Breast epithelium (tissue), 4 donors: ENCODE data around the gene ZNF26. TPM values are rescaled to one million over a fixed set of nuclear protein-coding genes. Genes with fewer than 3 reads are reported as not detected.

ENCODE experiments used
- DNase-seq, 2 donors: peaks; one replicate each; pipeline ENCODE4 v3.0.0-alpha.2; 2019; ENCODE audit warnings: low spot score in 2 of 2
- H3K27ac ChIP-seq, 2 donors: fragments of 200-600 bp; sonication (generic) in 1 of 2; one replicate each; pipeline ENCODE4 v1.5.1; 2016 to 2019; ENCODE audit warnings: mild to moderate bottlenecking in 1 of 2
- H3K27me3 ChIP-seq, 2 donors: fragments of 200-600 bp; sonication (generic) in 1 of 2; one replicate each; pipeline versions ENCODE4 v1.5.1 to v1.6.0; 2017 to 2019; ENCODE audit warnings: control low read depth in 1 of 2, mild to moderate bottlenecking in 1 of 2
- H3K36me3 ChIP-seq: fragments of 200-600 bp; one replicate; pipeline ENCODE4 v1.5.1; 2019
- H3K4me1 ChIP-seq, 2 donors: fragments of 200-600 bp; sonication (generic); one replicate each; pipeline ENCODE4 v1.5.1; 2016 to 2019; ENCODE audit warnings: control low read depth in 1 of 2
- H3K4me3 ChIP-seq, 3 donors: fragments of 200-600 bp; sonication (generic); 1 replicate in 2 of 3; 2 replicates in 1 of 3; pipeline ENCODE4 v1.5.1; 2016 to 2019; ENCODE audit warnings: mild to moderate bottlenecking in 3 of 3, moderate library complexity in 2 of 3
- H3K9me3 ChIP-seq, 2 donors: fragments of 200-600 bp; sonication (generic) in 1 of 2; one replicate each; pipeline ENCODE4 v1.5.1; 2016 to 2019; ENCODE audit warnings: control low read depth in 1 of 2
- POLR2A ChIP-seq: fragments of 450-650 bp; IDR thresholded peaks from one replicate; pipeline ENCODE4 v1.6.1; 2016; ENCODE audit warnings: antibody characterized with exemption, mild to moderate bottlenecking, moderate library complexity
- POLR2AphosphoS5 ChIP-seq, 3 donors: sonication (generic); formaldehyde crosslinking; IDR thresholded peaks; one replicate each; pipeline ENCODE4 v1.6.1; 2017; ENCODE audit warnings: antibody characterized with exemption in 3 of 3
- intact Hi-C: fragments of 100-400 bp; cut with DNase I; formaldehyde crosslinking; loops from one replicate; pipeline ENCODE4 v1.15.1; 2023; ENCODE audit warnings: low total_unique reads
- total RNA-seq, 3 donors: library from RNA; depleted of rRNA; stranded (reverse); fragments of >200 nt; gene quantifications; one replicate each; pipeline ENCODE4 v1.1.0, GENCODE V29; 2016
- TF ChIP-seq, protein P1 (sequence below), 3 donors: fragments of 450-650 bp; IDR thresholded peaks; one replicate each; pipeline ENCODE4 v1.5.1; 2016 to 2017; ENCODE audit warnings: antibody characterized with exemption in 3 of 3, mild to moderate bottlenecking in 3 of 3, moderate library complexity in 3 of 3

ZNF26 gene
- total RNA-seq, 3 donors from 2014 or later = 12.0 to 19.6 (median 19.0) TPM

- Histone ChIP-seq H3K4me1 (no peaks in the 10 kb centered on the region), H3K27ac (no peak overlapping the region), H3K27me3 (no peaks in the 10 kb centered on the region), H3K9me3 (peaks cover 88 to 92% of the 10 kb centered on the region in 2 donors), H3K36me3 (peaks cover 35% of the 10 kb centered on the region), H3K4me3 (no peak overlapping the region)
- intact Hi-C loops = no loop called here
- DNase-seq = no peak
- TF ChIP-seq POLR2A (no peak), POLR2AphosphoS5 (IDR thresholded peaks at IDR 0.05) (no peak)
- TF ChIP-seq, protein P1, sequence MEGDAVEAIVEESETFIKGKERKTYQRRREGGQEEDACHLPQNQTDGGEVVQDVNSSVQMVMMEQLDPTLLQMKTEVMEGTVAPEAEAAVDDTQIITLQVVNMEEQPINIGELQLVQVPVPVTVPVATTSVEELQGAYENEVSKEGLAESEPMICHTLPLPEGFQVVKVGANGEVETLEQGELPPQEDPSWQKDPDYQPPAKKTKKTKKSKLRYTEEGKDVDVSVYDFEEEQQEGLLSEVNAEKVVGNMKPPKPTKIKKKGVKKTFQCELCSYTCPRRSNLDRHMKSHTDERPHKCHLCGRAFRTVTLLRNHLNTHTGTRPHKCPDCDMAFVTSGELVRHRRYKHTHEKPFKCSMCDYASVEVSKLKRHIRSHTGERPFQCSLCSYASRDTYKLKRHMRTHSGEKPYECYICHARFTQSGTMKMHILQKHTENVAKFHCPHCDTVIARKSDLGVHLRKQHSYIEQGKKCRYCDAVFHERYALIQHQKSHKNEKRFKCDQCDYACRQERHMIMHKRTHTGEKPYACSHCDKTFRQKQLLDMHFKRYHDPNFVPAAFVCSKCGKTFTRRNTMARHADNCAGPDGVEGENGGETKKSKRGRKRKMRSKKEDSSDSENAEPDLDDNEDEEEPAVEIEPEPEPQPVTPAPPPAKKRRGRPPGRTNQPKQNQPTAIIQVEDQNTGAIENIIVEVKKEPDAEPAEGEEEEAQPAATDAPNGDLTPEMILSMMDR (IDR thresholded peaks at IDR 0.05) = no peak
These were observed 44.7 kb upstream of the ZNF26 start for GRCh38 chr12:132941336-132941954.

- no peak for DNase-seq
- Histone ChIP-seq H3K4me1 (no peaks in the 10 kb centered on the region), H3K9me3 (peaks cover 88 to 94% of the 10 kb centered on the region in 2 donors), H3K36me3 (peaks cover 37% of the 10 kb centered on the region), H3K4me3 (peak overlapping the region in 1 of 3 donors; percentile 22), H3K27ac (no peak overlapping the region), H3K27me3 (no peaks in the 10 kb centered on the region)
- intact Hi-C loops = no loop called here
- TF ChIP-seq POLR2A (no peak), POLR2AphosphoS5 (IDR thresholded peaks at IDR 0.05) (no peak)
- TF ChIP-seq, protein P1 (IDR thresholded peaks at IDR 0.05) = no peak
These were observed 43.6 kb upstream of the ZNF26 start for GRCh38 chr12:132942611-132943010.

- Histone ChIP-seq H3K36me3 (peaks cover 37% of the 10 kb centered on the region), H3K27ac (no peak overlapping the region), H3K4me3 (peak overlapping the region in 1 of 3 donors; percentile 19), H3K9me3 (peaks cover 94 to 99% of the 10 kb centered on the region in 2 donors), H3K27me3 (no peaks in the 10 kb centered on the region), H3K4me1 (no peaks in the 10 kb centered on the region)
- intact Hi-C loops = no loop called here
- DNase-seq = no peak
- TF ChIP-seq, protein P1 (IDR thresholded peaks at IDR 0.05) = no peak
- TF ChIP-seq POLR2AphosphoS5 (IDR thresholded peaks at IDR 0.05) = no peak
- no peak for TF ChIP-seq POLR2A
These were observed 40.4 kb upstream of the ZNF26 start for GRCh38 chr12:132945806-132946205.

DNA sequence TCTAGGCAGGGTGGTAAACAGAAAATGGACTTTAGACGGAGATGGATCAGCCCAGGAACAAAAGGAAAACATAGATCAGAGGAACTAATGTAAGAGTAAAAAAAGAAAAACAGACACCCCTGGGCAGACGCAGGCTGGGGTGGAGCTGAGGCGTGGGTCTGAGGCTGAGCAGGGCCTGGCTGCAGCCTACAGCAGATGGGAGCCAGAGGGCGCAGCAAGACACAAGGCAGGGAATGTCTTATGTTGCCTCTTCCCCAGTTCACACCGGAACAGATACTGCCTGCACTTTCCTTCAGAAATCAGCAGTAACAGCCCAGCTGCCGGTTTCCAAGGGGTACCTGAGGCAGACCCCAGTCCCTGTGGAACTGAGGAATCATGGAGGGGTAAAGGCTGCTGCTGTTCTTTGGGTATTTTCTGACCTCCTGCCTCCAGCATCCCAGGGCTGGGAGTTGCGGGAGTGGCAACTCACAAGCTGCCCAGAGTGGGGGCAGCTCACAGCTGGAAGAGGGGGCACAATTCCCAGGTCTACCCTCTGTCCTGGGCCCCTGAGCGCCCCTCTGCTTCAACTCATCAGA, 39.8 kb upstream of the ZNF26 start:
- no peaks in the 10 kb centered on the region for H3K27me3 ChIP-seq
- no peaks in the 10 kb centered on the region for H3K4me1 ChIP-seq
- peak overlapping the region in 1 of 3 donors; percentile 19 for H3K4me3 ChIP-seq
- TF ChIP-seq POLR2A = no peak
- no peak overlapping the region for H3K27ac ChIP-seq
- no peak for DNase-seq
- H3K36me3 ChIP-seq = peaks cover 37% of the 10 kb centered on the region
- intact Hi-C loops = no loop called here
- peaks cover 88 to 99% of the 10 kb centered on the region in 2 donors for H3K9me3 ChIP-seq

- no peak for TF ChIP-seq POLR2A
- TF ChIP-seq, protein P1 (IDR thresholded peaks at IDR 0.05) = no peak
- no peak for TF ChIP-seq POLR2AphosphoS5 (IDR thresholded peaks at IDR 0.05)
- Histone ChIP-seq H3K36me3 (peaks cover 22% of the 10 kb centered on the region), H3K4me3 (no peak overlapping the region), H3K9me3 (peaks cover 84 to 99% of the 10 kb centered on the region in 2 donors), H3K27me3 (no peaks in the 10 kb centered on the region), H3K4me1 (no peaks in the 10 kb centered on the region), H3K27ac (no peak overlapping the region)
- no peak for DNase-seq
- intact Hi-C loops = no loop called here
These were observed 37.8 kb upstream of the ZNF26 start for GRCh38 chr12:132948146-132949066.
